MM.1S (cell line): ENCODE data around the gene EIF4E.

Experiments
- CTCF ChIP-seq: fragments of 300-600 bp; sonication (generic); IDR thresholded peaks from 2 replicates; pipeline ENCODE4 v1.5.1; 2016; ENCODE audit warnings: antibody characterized with exemption, low read length, mixed read lengths
- EZH2phosphoT487 ChIP-seq: fragments of 300-600 bp; sonication (generic); IDR thresholded peaks from 2 replicates; pipeline ENCODE4 v1.6.1; 2018; ENCODE audit warnings: antibody characterized with exemption, low read length

DNA sequence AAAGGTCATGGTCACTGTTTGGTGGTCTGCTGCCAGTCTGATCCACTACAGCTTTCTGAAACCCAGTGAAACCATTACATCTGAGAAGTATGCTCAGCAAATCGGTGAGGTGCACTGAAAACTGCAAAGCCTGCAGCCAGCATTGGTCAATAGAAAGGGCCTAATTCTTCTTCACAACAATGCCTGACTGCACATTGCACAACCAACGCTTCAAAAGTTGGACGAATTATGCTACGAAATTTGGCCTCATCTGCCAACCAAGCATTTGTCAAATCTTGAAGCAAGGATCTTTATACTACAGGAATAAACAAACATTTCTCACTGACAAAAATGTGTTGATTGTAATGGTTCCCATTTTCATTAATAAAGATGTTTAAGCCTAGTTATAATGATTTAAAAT lies 90.4 kb downstream of the EIF4E start:
- TF ChIP-seq EZH2phosphoT487 = no peak
- TF ChIP-seq CTCF = no peak
